Activated CD8-positive, alpha-beta memory T cell treated with anti-CD3 and anti-CD28 coated beads, Interleukin-2, amount 10 ng/mL, durations not matched to agents 7 days and 5 days (primary cell): ENCODE results near the gene COL15A1. TPM values are rescaled to one million over a fixed set of nuclear protein-coding genes. Genes with fewer than 3 reads are reported as not detected.
"Not testable (repeated sequence)": the region's sequence is repeated elsewhere in the genome, so short reads cannot be mapped to it uniquely, and the experiment has no call there.

Experiments
- ATAC-seq: fragments of 150-1000 bp; cut with Tn5 transposase; one replicate; pipeline ENCODE4 v1.10.0; 2021; ENCODE audit warnings: moderate library complexity
- CTCF ChIA-PET: fragments of 350-600 bp; sonication (Branson Sonifier 250); formaldehyde crosslinking; loops from one replicate; lab custom pipeline; 2021; ENCODE audit warnings: antibody characterized with exemption; lab: Charles Lee
- DNase-seq: peaks from one replicate; pipeline ENCODE4 v3.0.0-alpha.2; 2020
- H3K27ac Mint-ChIP-seq: one replicate; pipeline ENCODE4 v1.8.0; 2021; ENCODE audit warnings: mild to moderate bottlenecking, mixed read lengths
- H3K27me3 Mint-ChIP-seq: one replicate; pipeline ENCODE4 v1.8.0; 2021; ENCODE audit warnings: mixed read lengths
- H3K36me3 Mint-ChIP-seq: one replicate; pipeline ENCODE4 v1.8.0; 2021; ENCODE audit warnings: mild to moderate bottlenecking, mixed read lengths
- H3K4me1 Mint-ChIP-seq: one replicate; pipeline ENCODE4 v1.8.0; 2021; ENCODE audit warnings: mixed read lengths
- H3K4me3 Mint-ChIP-seq: one replicate; pipeline ENCODE4 v1.8.0; 2021; ENCODE audit warnings: mild to moderate bottlenecking, moderate library complexity, mixed read lengths
- H3K9me3 Mint-ChIP-seq: one replicate; pipeline ENCODE4 v1.8.0; 2022; ENCODE audit warnings: low read depth, mixed read lengths
- total RNA-seq, 2 experiments: library from RNA; stranded (reverse); gene quantifications; one replicate each; pipeline ENCODE4 v1.2.3, GENCODE V29; 2021

The COL15A1 gene
- under 1 TPM; 0.45 to 0.53 TPM for total RNA-seq

DNA sequence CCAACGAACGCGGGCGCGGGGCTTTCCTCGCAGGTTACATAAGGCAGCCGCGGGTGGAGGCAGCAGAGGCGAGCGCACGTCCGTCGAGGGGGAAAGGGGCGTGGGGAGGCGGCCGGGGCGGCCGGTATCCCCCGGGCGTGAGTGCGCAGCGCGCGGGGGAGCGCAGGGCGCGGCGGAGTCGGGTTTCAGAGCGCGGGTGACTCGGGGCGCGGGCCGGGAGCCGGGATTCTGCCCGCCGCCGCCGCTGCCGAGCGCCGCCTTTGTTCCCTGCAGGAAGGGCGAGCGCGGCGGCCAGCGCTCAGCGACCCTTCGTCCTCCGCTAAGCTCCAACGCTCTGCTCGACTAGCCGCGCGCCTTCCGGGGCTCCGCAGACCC, at the start of gene COL15A1:
Gene COL15A1 (plus strand): TSS at position 226 of the 375 bp plus-strand sequence. CDS start 155 bp downstream, outside the sequence.
- Mint-ChIP-seq H3K36me3 (no peaks in the 10 kb centered on the region), H3K9me3 (no peaks in the 10 kb centered on the region), H3K27me3 (peaks cover 91% of the 10 kb centered on the region), H3K4me1 (peaks cover 14% of the 10 kb centered on the region), H3K4me3 (peak within 1 kb of the TSS; percentile 44), H3K27ac (no peak within 1 kb of the TSS)
- DNase-seq = no peak
- CTCF ChIA-PET = no interaction called here
- ATAC-seq = peak; percentile 16

DNA sequence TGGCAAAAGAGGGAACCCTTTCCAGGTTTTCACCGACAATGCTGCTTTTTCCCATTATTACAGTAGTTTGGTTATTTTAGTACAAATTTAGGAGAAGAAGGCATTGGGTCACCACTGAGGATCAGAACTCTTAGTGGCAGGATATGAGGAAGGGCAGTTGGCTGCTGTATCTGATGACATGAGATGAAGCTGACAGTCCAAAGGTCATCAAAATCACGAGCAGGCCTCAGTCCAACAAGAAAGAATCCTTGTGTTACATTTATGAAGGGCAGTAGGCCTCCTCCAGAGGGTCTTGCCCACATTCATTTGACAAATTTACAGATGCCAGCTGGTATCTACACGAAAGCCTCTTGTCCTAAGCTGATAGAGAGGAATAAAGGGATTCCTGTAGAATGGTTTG, 49.5 kb upstream of the COL15A1 start:
- CTCF ChIA-PET = interaction anchor here (0.9 kb wide), 1 partner anchor 26 kb away, joined by 3 read pairs; no protein-coding TSS in a partner anchor
- no peak overlapping the region for H3K27ac Mint-ChIP-seq
- DNase-seq (no peak), ATAC-seq (no peak)
- H3K4me3 Mint-ChIP-seq = no peak overlapping the region
- H3K36me3 Mint-ChIP-seq = no peaks in the 10 kb centered on the region
- peaks cover 52% of the 10 kb centered on the region for H3K27me3 Mint-ChIP-seq
- H3K4me1 Mint-ChIP-seq = no peaks in the 10 kb centered on the region
- H3K9me3 Mint-ChIP-seq = peaks cover 3% of the 10 kb centered on the region

DNA sequence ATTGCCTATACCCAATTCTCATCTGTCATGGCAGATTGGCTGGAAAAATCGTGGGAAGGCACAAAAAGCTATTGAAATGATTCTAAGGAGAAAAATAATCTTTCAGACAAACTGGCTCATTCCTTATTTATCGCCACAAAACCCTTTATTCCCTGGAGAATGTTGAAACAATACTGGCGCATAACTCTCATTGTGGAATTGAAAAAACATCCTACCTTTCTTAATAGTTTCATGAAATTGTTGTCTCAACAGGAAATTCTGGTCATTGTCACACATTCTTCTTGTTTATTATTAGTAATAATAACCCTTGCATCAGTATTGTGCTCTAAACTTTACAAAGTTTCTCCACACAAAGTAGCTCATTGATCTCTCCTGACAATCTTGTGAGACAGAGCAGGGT, 48.9 kb upstream of the COL15A1 start:
- Mint-ChIP-seq H3K4me3 (no peak overlapping the region), H3K27ac (no peak overlapping the region), H3K4me1 (peaks cover 4% of the 10 kb centered on the region), H3K27me3 (peaks cover 55% of the 10 kb centered on the region), H3K9me3 (peaks cover 3% of the 10 kb centered on the region), H3K36me3 (no peaks in the 10 kb centered on the region)
- CTCF ChIA-PET = interaction anchor here (0.9 kb wide), 1 partner anchor 25 kb away, joined by 3 read pairs; no protein-coding TSS in a partner anchor
- ATAC-seq (no peak), DNase-seq (no peak)

DNA sequence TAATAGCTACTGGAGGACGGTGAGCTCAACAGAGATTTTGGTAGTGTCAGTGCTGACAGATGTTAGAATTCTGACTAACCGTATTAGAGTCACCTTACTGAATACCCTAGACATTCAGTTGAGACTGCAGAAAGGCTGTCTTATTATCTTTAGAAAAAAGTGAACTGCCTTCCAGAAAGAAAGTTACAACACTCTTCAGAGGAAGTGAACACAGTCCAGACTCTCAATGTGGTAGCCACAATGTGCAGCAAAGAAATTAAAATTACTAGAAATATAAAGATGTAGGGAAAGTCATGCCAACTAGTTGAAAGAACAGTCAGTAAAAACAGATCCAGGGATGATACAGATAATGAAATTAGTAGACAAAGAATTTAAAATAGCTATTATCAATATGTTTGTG, 47.1 kb upstream of the COL15A1 start:
- ATAC-seq = no peak
- CTCF ChIA-PET = no interaction called here

DNA sequence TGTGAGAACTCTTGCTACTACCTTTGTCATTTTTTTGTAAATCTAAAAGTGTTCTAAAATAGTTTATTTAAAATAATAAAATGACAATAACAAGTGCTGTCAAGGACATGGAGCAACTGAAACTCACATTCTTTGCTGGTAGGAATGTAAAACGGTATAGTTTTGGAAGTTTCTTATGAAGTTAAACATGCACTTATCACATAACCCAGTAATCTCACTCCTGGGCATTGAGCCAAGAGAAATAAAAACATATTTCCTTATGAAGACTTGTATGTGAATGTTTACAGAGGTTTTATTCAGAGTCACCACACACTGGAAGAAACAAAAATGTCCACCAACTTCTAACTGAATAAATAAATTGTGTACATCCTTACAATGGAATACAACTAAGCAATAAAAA, 46.0 kb upstream of the COL15A1 start:
- CTCF ChIA-PET = no interaction called here
- H3K27me3 Mint-ChIP-seq = peaks cover 52% of the 10 kb centered on the region
- no peaks in the 10 kb centered on the region for H3K36me3 Mint-ChIP-seq
- H3K9me3 Mint-ChIP-seq = peaks cover 3% of the 10 kb centered on the region
- H3K4me3 Mint-ChIP-seq = no peak overlapping the region
- no peak overlapping the region for H3K27ac Mint-ChIP-seq
- no peak for DNase-seq
- H3K4me1 Mint-ChIP-seq = peaks cover 4% of the 10 kb centered on the region
- no peak for ATAC-seq

More for the DNA sequence above, 47.1 kb upstream of the COL15A1 start:
- Mint-ChIP-seq H3K4me1 (peaks cover 4% of the 10 kb centered on the region), H3K27ac (no peak overlapping the region), H3K4me3 (no peak overlapping the region), H3K9me3 (peaks cover 3% of the 10 kb centered on the region), H3K27me3 (peaks cover 55% of the 10 kb centered on the region), H3K36me3 (no peaks in the 10 kb centered on the region)
- DNase-seq = no peak

DNA sequence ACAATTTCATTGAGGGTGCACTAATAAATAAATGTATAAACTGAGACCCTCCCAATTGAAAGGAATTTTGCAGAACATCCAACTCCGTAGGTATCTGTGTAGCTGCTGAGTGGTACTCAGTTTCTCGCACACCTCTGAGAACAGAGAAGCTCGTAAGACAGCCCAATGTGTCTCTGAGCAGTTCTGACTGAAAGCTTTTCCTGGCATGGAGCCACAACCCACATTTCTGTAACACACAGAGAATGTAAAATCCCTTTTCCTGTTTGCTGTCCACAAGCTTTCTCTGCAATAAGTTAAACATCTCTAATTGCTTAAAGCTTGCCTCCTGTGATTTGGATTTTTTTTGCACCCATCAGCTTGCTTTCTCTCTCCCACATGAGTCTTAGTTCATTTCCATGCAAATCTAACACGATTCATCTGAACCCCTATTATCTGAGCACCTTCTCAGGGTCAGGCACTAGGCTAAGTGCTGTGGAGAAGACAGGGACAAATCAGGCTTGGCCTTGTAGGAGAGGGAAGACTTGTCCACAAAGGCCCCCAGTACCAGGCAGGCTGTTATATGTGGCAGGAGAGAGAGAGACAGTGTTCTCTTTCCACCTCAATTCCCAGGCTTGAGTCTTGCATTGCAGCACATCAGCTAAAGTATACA, 44.2 kb upstream of the COL15A1 start:
- CTCF ChIA-PET = no interaction called here
- Mint-ChIP-seq H3K4me3 (no peak overlapping the region), H3K36me3 (no peaks in the 10 kb centered on the region), H3K27ac (no peak overlapping the region), H3K27me3 (peaks cover 43% of the 10 kb centered on the region), H3K9me3 (peaks cover 3% of the 10 kb centered on the region), H3K4me1 (peaks cover 4% of the 10 kb centered on the region)
- ATAC-seq = no peak
- no peak for DNase-seq

DNA sequence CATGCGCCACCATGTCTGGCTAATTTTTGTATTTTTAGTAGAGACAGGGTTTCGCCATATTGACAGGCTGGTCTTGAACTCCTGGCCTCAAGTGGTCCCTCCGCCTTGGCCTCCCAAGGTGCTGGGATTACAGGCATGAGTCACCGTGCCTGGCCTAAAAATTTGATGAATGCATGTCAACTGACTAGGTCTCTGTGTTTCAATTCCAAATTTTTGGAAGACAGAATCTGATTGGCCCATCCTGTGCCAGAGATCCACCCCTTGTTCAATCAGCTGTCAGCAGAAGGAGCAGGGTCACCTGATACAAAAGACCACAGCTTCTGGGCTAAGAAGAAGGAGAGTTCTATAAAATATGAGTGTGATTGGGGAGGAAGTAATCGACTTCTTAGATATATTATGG, 43.5 kb upstream of the COL15A1 start:
- ATAC-seq (no peak), DNase-seq (no peak)
- no peak overlapping the region for H3K4me3 Mint-ChIP-seq
- H3K4me1 Mint-ChIP-seq = peaks cover 4% of the 10 kb centered on the region
- CTCF ChIA-PET = no interaction called here
- H3K36me3 Mint-ChIP-seq = no peaks in the 10 kb centered on the region
- peaks cover 3% of the 10 kb centered on the region for H3K9me3 Mint-ChIP-seq
- H3K27me3 Mint-ChIP-seq = peaks cover 39% of the 10 kb centered on the region
- H3K27ac Mint-ChIP-seq = no peak overlapping the region

DNA sequence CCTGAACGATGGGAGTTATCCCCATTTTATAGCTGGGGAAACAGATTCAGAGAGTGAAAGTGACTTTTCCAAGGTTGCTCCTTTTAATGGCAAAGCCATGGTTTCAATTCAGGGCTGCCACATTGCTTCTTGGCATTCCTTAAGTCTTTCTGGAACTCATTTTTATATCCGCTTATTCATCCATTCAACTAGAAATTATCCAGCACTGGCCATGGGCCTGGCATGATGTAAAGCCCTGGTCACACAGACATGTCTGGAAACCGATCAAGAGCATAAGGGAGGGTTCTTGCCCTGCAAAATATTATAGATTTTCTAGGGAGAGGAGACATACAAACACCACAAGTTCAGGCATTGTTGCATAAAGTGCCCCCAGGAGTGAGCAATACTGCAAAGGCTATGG, 43.0 kb upstream of the COL15A1 start:
- ATAC-seq (no peak), DNase-seq (no peak)
- Mint-ChIP-seq H3K4me3 (no peak overlapping the region), H3K9me3 (peaks cover 3% of the 10 kb centered on the region), H3K27ac (no peak overlapping the region), H3K4me1 (peaks cover 4% of the 10 kb centered on the region), H3K27me3 (peaks cover 37% of the 10 kb centered on the region), H3K36me3 (no peaks in the 10 kb centered on the region)
- CTCF ChIA-PET = no interaction called here

DNA sequence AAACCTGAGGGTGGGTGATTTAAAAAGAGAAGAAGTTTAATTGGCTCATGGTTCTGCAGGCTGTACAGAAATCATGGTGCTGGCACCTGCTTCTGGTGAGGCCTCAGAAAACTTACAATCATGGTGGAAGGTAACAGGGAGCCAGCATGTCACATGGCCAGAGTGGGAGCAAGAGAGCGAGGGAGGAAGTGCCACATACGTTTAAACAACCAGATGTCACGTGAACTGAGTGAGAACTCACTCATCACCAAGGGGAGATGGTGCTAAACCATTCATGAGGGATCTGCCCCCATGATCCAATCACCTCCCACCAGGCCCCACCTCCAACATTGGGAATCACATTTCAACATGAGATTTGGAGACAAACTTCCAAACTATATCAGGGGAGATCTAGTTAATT, 41.9 kb upstream of the COL15A1 start:
- H3K27ac Mint-ChIP-seq, ATAC-seq, CTCF ChIA-PET: not testable (repeated sequence)

DNA sequence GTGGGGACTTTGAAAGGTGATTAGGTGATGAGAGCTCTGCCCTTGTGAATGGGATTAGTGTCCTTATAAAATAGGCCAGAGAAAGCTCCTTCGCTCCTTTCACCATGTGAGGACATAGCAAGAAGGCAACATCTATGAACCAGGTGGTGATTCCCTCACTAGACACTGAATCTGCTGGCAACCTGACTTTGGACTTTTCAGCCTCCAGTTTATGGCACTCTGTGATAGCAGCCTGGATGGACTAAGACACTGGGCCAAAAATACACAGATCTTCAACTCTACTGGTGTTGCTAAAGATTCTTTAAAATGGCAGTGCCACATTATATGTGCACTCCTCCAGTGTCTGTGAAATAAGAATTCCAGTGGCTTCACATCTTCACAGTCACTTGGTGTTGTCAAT, 41.2 kb upstream of the COL15A1 start:
- no peak overlapping the region for H3K4me3 Mint-ChIP-seq
- H3K36me3 Mint-ChIP-seq = no peaks in the 10 kb centered on the region
- peaks cover 24% of the 10 kb centered on the region for H3K27me3 Mint-ChIP-seq
- no peaks in the 10 kb centered on the region for H3K9me3 Mint-ChIP-seq
- no peak overlapping the region for H3K27ac Mint-ChIP-seq
- CTCF ChIA-PET = no interaction called here
- peaks cover 4% of the 10 kb centered on the region for H3K4me1 Mint-ChIP-seq
- ATAC-seq (no peak), DNase-seq (no peak)

More for the DNA sequence above, 41.9 kb upstream of the COL15A1 start:
- DNase-seq, H3K4me1 Mint-ChIP-seq, H3K4me3 Mint-ChIP-seq, H3K9me3 Mint-ChIP-seq, H3K36me3 Mint-ChIP-seq: not testable (repeated sequence)
- peaks cover 28% of the 10 kb centered on the region for H3K27me3 Mint-ChIP-seq

DNA sequence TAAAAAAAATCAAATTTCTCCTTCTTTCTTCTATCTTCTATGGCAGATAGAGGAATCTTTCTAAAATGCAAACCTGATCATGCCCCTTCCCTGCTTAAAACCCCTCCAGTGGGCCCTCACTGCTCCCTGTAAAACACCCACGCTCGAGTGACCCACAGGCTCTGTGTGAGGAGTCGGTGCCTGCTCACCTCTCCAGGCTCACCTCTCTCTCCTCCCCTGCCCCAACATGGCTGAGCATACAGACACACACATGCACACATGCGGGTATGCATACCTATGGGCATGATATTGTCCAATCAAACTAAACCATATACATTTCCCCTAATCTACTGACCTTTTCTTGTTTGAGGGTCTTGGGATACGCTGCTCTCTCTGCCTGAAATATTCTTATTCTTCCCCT, 40.8 kb upstream of the COL15A1 start:
- DNase-seq = no peak
- no peak for ATAC-seq
- H3K27ac Mint-ChIP-seq = no peak overlapping the region
- CTCF ChIA-PET = no interaction called here
- peaks cover 22% of the 10 kb centered on the region for H3K27me3 Mint-ChIP-seq
- H3K9me3 Mint-ChIP-seq = no peaks in the 10 kb centered on the region
- no peaks in the 10 kb centered on the region for H3K36me3 Mint-ChIP-seq
- H3K4me3 Mint-ChIP-seq = no peak overlapping the region
- H3K4me1 Mint-ChIP-seq = peaks cover 4% of the 10 kb centered on the region

DNA sequence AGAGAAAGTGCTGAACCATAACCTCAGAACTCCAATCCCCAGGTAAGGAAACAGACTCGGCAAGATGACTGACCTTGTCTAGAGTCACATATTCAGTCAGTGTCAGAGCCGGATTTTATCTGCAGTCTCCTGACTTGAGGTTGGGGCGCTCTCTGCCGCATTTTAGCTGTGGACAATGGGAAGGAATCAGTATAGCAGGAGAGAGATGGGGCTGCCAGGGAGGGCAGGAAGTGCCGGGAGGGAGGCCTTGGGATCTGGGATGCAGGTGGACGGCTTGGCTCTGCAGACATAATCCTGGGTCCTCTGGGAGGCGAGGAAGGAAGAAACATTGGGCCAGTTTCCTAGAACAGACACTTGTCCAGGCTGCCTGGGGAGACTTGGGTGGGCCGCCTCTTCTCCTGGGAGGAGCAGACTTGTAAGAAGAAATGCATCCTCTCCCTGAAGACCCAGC, 39.7 kb upstream of the COL15A1 start:
- H3K4me3 Mint-ChIP-seq = no peak overlapping the region
- H3K9me3 Mint-ChIP-seq = no peaks in the 10 kb centered on the region
- H3K27me3 Mint-ChIP-seq = peaks cover 11% of the 10 kb centered on the region
- ATAC-seq (no peak), DNase-seq (no peak)
- CTCF ChIA-PET = no interaction called here
- no peak overlapping the region for H3K27ac Mint-ChIP-seq
- peaks cover 4% of the 10 kb centered on the region for H3K4me1 Mint-ChIP-seq
- no peaks in the 10 kb centered on the region for H3K36me3 Mint-ChIP-seq

DNA sequence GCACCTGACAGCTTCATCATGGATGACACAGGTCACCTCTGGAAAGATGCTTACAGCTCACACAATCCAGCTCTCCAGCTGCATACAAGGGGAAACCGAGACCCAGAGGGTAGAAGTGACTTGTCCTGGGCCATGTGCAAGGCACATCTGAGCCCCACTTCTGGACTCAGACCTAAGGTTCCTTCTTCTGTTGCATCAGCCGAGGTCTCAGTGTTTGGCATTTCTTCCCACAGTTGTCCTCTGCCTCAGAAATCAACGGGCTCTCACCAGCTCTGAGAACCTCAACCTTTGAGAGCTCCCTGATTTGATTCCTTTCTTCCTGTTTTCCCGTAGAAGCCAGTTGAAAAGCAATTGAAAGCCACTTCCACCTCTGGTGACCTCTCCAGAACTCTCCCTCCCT, 38.7 kb upstream of the COL15A1 start:
- ATAC-seq (no peak), DNase-seq (no peak)
- Mint-ChIP-seq H3K4me3 (no peak overlapping the region), H3K4me1 (no peaks in the 10 kb centered on the region), H3K9me3 (no peaks in the 10 kb centered on the region), H3K36me3 (no peaks in the 10 kb centered on the region), H3K27me3 (peaks cover 5% of the 10 kb centered on the region), H3K27ac (no peak overlapping the region)
- CTCF ChIA-PET = no interaction called here

DNA sequence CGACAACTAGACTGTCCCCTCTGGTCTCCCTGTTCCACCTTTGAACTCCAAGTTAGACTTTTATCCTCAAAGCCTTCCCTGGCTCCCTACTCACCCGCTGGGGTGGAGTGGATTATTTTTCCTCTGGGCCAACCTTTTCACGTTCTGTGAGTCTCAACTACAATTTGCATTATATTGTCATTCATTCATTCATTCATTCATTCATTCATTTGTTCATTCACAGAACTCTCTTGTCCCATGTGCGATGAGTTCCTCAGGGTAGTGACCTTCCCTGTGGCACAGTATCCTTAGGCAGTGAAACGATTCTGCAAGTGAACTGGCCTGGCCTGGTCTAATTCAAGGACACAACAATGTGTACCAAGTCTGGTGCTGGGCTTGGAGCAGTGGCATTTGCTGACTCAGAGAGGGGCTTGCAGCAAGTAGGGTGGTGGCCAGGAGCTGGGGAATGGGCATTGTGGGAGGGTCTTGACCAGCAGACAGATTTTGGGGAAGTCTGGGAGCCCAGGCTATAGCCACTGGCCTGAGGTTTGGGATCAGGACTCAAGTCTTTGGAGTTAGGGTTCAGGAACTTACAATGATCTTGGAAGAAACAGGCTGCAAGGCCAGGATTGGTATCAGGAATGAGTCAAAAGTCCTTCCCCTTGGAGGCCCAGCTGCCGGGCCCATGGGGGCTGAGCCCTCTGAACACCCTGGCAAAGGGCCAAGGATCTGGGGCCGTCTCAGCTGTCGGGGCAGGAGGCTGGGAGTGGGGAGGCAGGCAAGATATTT, 37.2 kb upstream of the COL15A1 start:
- Mint-ChIP-seq H3K4me3 (no peak overlapping the region), H3K36me3 (no peaks in the 10 kb centered on the region), H3K27ac (no peak overlapping the region), H3K27me3 (peaks cover 5% of the 10 kb centered on the region), H3K9me3 (no peaks in the 10 kb centered on the region), H3K4me1 (no peaks in the 10 kb centered on the region)
- ATAC-seq (no peak), DNase-seq (no peak)
- CTCF ChIA-PET = no interaction called here
